ENCODE results near the gene PGGHG. TPM values are rescaled to one million over a fixed set of nuclear protein-coding genes. Genes with fewer than 3 reads are reported as not detected.
A peak's percentile ranks its signal among the peaks of the same experiment; 100 is the strongest.

Gene PGGHG
- total and polyA plus RNA-seq, 10 donors = 53.4 to 250 (median 131) TPM

GRCh38 chr11:329886-330253, 40.9 kb downstream of the PGGHG start:
- 91 to 97% (median 95%) methylated on average over 2 of the region's 2 CpGs for WGBS, 5 donors
- intact Hi-C loops (cut with DNase I; ENCODE audit: low total_unique reads) = no loop called here

GRCh38 chr11:330307-330693, 41.4 kb downstream of the PGGHG start:
- intact Hi-C loops (cut with DNase I; ENCODE audit: low total_unique reads) = no loop called here
- 69 to 83% (median 72%) methylated on average over 14 of the region's 14 CpGs for WGBS, 5 donors
- Histone ChIP-seq H3K4me3 (no peak overlapping the region), H3K9me3 (no peaks in the 10 kb centered on the region), H3K27ac (peak overlapping the region in 5 of 8 donors; percentile 12 to 99 (median 97)), H3K36me3 (peaks cover 0 to 19% (median 0%) of the 10 kb centered on the region in 6 donors), H3K4me1 (peaks cover 41 to 80% (median 65%) of the 10 kb centered on the region in 6 donors), H3K27me3 (replicated peaks in 1 of 7) (no peaks in the 10 kb centered on the region)
- TF ChIP-seq POLR2AphosphoS5 (IDR thresholded peaks at IDR 0.05) = no peak
- peak; percentile 82 for DNase-seq

More at GRCh38 chr11:329886-330253, 40.9 kb downstream of the PGGHG start:
- H3K27ac ChIP-seq = peak overlapping the region in 5 of 8 donors; percentile 12 to 99 (median 97)
- H3K36me3 ChIP-seq = peaks cover 0 to 19% (median 0%) of the 10 kb centered on the region in 6 donors
- no peaks in the 10 kb centered on the region for H3K9me3 ChIP-seq
- peaks cover 41 to 81% (median 65%) of the 10 kb centered on the region in 6 donors for H3K4me1 ChIP-seq
- peak; percentile 6 for DNase-seq
- no peaks in the 10 kb centered on the region for H3K27me3 ChIP-seq (replicated peaks in 1 of 7)
- TF ChIP-seq POLR2AphosphoS5 (IDR thresholded peaks at IDR 0.05) (no peak), POLR2A (IDR thresholded peaks at IDR 0.05) (no peak), CTCF (IDR thresholded peaks at IDR 0.05 in 8 of 11, conservative IDR thresholded peaks at IDR 0.05 in 3 of 11) (no peak)
- no peak overlapping the region for H3K4me3 ChIP-seq

GRCh38 chr11:330694-331357, 41.9 kb downstream of the PGGHG start:
- Histone ChIP-seq H3K4me3 (peak overlapping the region in 1 of 8 donors; percentile 22), H3K27ac (peak overlapping the region in 5 of 8 donors; percentile 12 to 99 (median 97)), H3K27me3 (replicated peaks in 1 of 7) (no peaks in the 10 kb centered on the region), H3K36me3 (peaks cover 0 to 19% (median 0%) of the 10 kb centered on the region in 6 donors), H3K9me3 (no peaks in the 10 kb centered on the region), H3K4me1 (peaks cover 37 to 80% (median 65%) of the 10 kb centered on the region in 6 donors)
- TF ChIP-seq CTCF (IDR thresholded peaks at IDR 0.05 in 8 of 11, conservative IDR thresholded peaks at IDR 0.05 in 3 of 11) (no peak), POLR2AphosphoS5 (IDR thresholded peaks at IDR 0.05) (peak in 2 of 3 donors; percentile 53 to 60)
- peak; percentile 85 for DNase-seq
- 68 to 78% (median 68%) methylated on average over 27 to 34 of the region's 34 CpGs for WGBS, 5 donors
- intact Hi-C loops (cut with DNase I; ENCODE audit: low total_unique reads) = no loop called here

GRCh38 chr11:331358-332060, 42.6 kb downstream of the PGGHG start:
- no peaks in the 10 kb centered on the region for H3K9me3 ChIP-seq
- TF ChIP-seq POLR2AphosphoS5 (IDR thresholded peaks at IDR 0.05) = peak in 2 of 3 donors; percentile 6 to 12
- no peak for TF ChIP-seq POLR2A (IDR thresholded peaks at IDR 0.05)
- TF ChIP-seq CTCF (IDR thresholded peaks at IDR 0.05 in 8 of 11, conservative IDR thresholded peaks at IDR 0.05 in 3 of 11) = no peak
- H3K27ac ChIP-seq = peak overlapping the region in 4 of 8 donors; percentile 41 to 99 (median 98)
- intact Hi-C loops (cut with DNase I; ENCODE audit: low total_unique reads) = no loop called here
- no peaks in the 10 kb centered on the region for H3K27me3 ChIP-seq (replicated peaks in 1 of 7)
- DNase-seq = peak; percentile 77
- H3K36me3 ChIP-seq = peaks cover 0 to 19% (median 0%) of the 10 kb centered on the region in 6 donors
- WGBS, 5 donors = 71 to 80% (median 77%) methylated on average over 18 to 19 of the region's 19 CpGs
- H3K4me3 ChIP-seq = peak overlapping the region in 1 of 8 donors; percentile 22
- H3K4me1 ChIP-seq = peaks cover 35 to 80% (median 65%) of the 10 kb centered on the region in 6 donors

All from spleen (tissue), 11 donors.